Activated CD4-positive, CD25-positive, alpha-beta regulatory T cell treated with anti-CD3 and anti-CD28 coated beads, Interleukin-2, amount 50 U/mL, for 24 hours (primary cell): ENCODE data around the gene OPCML.

Source experiments
- ATAC-seq, 2 donors: fragments of 150-1000 bp; cut with Tn5 transposase; one replicate each; pipeline ENCODE4 v1.10.0; 2021; ENCODE audit warnings: mild to moderate bottlenecking in 1 of 2, moderate library complexity in 1 of 2

Gene OPCML

DNA sequence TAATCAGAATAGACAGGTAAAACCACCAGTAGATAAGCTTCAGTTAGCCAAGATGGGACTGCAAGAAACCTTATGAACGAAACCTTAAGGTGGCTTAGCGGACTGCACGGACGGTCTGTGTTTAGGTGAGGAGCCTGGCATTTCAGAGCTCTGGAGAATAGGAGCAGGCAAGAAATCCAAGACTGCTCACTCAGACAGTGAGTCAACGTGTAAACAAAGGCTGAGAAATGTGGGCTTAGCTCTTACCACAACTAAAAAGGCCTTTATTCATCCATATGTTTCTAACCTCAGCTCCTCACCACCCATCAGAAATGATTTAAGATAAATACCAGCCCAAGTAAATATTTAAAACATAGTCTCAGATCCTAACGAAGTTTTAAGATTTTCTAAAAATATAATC, 657.7 kb downstream of the OPCML start:
- no peak for ATAC-seq

DNA sequence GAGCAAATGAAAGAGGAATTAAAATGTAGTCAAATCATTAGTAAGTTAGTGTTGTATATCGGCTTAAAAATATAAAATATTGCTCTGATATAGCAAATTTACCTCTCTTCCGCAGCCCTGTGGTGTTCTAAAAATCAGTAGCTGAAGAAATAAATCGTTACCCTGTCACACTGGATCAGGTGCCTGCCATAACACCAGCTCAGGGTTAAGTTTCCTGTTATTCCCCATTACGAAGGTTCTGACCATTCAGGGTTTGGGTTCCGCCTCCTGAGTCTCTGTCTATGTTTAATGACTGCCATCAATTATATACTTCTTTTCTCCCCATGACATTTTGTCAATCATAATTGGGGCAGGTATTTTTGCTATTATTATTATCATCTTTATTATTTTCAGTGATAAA, 658.5 kb downstream of the OPCML start:
- ATAC-seq = no peak

DNA sequence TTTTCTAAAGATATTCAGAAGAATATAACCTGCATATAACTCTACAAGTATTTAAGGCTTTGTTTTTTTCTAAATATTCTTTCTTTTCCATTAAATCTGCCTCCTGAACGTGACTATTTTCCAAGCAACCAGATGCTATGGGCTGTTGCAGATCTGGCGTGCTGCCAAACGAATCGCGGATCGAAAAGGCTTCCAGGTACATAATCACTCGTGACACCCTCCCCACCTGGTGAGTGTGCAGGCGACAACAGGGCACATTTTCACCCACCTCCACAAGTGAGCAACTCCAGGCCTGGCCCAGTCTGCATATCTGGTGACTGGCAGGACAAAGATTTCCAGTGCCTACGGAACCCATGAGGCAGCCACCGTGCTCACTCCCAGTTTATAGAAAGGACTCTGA, 660.1 kb downstream of the OPCML start:
- ATAC-seq = no peak

DNA sequence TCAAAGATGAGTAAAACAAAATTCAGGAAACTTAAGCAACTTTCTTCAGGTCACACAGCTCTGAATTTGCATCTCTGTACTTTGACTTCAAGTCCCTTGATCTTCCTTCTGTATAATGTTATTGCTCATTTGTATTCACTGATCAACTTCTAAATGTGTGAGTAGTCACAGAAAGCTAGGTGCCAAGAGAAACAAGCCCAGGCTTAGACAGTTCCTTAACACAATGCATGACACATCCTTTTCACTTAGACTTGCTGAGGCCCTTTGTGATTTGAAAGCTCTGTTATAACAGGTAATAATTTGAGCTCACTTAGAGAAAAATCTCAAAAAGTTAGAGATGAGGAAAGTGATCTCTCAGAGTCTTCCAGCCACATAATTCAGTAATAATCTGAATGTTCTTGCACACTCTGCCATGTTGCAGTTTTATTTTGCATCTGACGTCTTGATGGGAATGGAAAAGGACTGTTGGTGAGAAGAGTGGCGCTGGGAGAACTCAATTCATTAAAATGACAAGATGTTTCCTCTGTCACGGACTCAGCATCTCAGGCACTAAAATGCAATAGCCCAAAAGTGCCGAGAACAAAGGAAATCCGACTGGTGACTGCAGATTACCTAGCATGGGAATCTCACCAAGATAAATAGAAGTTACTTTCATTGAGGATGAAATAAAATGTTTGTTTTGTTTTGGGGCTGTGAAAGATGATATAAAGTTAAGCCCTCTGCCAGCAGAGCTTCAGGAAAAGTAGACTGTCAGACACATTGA, 665.3 kb downstream of the OPCML start:
- no peak for ATAC-seq

DNA sequence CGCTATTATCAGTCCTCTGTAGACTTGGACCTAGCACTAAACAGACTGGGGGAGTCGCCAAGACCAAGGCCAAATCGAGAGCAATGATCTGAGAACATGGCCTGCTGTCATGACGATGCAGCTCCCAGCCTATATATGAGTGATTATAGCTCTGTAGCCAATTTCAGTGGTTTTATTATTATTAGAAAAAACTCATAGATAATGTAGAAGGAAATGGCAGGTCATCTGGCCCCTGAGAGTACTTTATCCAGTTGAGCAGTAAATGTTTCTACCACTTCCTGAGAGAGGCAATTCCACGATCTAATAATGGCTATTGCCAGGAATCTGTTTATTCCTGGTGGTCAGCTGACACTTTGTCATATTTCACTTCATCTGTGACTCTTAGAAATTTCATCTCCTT, 666.7 kb downstream of the OPCML start:
- ATAC-seq = no peak

DNA sequence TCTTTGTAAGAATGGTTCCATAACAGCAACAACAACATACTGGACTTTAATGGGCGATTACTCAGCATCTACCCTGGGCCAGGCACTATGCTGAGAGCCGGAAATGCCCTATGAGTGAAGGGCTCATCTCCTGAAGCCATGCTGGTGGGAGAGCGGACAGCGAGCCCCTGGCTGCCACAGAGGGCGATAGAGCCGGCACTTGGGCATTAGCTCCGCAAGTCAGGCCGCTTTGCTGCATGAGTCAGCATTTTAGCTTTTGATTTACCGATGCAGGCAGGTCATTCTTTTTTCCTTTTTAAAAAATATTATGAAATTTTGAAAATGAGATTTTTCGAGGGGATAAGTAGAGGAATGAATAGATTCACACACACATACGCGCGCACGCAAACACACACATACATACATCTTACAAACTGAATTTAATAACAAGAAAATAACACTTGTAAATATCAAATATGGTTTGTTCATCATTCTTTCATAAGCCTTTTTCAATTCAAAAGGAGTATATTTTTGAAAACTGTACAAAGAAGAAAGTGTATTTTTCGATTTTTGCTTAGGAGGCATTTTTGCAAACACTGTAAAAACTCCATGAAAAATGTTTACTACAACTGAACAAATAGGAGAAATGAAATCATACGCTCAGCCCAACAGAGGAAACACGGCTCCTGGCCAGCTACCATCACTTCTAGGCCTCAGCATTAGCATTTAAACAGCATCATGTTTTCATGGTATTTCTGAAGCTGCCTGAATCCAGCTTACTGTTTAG, 667.3 kb downstream of the OPCML start:
- ATAC-seq = no peak

DNA sequence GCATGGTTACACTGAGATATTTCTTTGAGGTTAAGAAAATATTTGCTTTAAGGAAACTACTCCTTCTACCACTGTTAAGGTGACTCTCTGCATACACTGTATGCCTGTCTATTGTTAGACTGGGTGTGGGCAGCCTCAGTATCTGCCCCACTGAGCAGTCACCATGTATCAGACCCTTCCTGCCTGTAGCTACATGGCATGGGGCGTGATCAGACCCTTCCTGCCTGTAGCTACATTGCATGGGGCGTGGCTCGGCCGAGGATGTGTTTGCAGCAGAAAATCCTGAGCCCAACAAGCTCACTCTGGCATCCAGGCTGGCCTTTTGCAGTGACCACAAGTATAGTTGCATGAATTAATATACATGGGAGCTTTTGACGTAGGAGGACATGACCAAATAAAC, 669.4 kb downstream of the OPCML start:
- no peak for ATAC-seq

DNA sequence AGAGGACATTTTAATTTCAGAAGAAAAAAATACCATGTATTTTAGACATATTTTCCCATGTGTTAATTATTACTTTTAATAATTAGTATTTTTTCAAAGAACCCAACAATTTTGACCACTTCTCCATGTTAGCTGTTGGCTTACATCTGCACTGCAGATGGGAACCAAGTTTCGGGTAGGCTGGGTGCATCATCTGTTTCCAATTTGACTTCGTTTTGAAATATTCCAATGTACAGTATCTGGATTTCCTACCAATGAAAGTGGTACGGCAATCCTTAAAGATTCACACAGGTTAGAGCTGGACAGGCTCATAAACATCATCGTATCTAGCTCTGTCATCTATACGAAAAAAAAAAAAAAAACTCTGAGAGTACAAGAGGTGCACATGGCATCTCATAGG, 670.2 kb downstream of the OPCML start:
- no peak for ATAC-seq

DNA sequence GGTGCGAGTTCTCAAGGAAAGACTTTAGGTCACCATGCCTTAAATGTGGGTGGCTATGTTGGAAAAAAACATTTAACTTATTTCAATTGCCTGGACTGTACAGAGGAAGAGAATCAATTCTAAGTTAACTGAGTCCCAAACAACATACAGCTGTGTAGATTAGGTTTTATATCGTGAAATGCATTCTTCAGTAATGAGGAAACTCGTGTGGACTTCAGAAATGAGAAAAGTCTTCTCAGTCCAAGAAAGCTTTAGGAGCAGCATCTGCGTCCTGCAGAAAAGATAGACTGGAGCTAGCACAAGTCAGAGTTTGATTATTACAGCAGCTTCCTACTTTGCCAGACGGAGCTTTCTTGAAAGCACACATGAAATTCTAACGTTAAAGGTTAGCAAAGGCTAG, 673.0 kb downstream of the OPCML start:
- ATAC-seq = no peak

DNA sequence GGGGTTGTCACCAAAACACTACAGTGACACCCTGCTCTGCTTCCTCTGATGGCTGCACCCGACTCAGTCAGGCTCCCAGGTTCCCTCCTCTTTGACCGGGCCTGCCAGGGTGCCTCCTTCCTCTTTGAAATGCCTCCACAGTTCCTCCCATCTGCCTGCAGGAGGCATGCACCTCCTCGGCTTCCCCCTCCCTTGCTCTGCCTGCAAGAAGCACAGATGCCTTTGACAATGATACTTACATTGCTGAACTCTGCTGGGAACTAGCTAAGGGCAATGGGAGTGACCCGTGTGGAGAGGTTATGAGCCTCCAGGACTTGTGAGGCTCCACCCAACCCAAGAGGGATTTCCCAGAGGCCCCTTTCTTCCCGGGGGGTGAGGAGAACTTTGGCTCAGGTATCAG, 674.1 kb downstream of the OPCML start:
- ATAC-seq = no peak

DNA sequence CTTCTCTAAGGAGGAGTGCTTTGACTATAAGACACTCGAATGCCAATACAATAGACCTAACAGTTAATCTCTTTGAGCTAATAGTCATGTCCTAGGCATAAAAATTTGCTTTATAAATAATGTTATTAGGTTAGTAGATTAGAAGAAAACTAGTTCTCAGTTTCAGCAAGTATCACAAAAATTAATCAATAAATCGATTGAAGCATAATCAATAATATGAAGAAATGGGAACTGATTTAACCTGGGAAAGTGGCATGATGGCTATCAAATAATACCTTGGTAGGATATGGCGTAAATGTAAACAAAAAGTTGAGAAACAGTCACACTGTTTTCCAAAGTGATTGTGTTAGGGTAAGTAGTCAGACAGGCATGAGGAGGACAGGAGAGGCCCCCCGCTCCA, 676.3 kb downstream of the OPCML start:
- no peak for ATAC-seq

DNA sequence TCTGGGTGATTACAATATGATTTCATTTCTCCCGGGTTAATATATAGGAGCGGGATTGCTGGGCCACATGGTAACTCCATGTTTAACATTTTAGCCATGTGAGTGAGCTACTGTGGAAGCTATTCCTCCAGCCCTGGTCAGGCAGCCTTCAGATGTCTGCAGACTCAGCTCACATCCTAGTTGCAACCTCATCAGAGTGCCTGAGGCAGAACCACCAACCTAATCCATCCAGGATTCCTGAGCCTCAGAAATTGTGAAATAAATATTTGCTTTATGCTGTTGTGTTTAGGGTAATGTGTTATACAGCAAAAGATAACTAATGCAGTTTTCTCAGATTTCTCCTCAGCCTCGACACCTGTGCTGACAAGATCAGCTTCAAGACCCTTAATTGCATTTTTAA, 676.8 kb downstream of the OPCML start:
- no peak for ATAC-seq

DNA sequence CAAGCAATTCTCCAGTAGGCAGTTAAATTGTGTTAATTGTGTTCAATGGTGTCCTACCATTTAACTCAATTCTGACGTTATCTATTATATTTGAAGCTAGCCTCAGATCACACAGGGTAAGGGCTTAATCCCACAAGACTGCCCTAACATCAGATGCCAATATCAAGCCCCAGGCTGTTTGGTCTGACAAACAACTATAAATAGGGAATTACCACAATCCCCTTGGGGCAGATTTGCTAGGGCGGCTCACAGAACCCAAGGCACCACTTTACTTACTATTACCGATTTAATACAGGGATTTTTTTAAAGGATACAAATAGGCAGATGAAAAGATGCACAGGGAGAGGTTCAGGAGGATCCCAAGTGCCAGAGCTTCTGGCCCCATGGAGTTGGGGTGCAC, 678.4 kb downstream of the OPCML start:
- ATAC-seq = no peak

DNA sequence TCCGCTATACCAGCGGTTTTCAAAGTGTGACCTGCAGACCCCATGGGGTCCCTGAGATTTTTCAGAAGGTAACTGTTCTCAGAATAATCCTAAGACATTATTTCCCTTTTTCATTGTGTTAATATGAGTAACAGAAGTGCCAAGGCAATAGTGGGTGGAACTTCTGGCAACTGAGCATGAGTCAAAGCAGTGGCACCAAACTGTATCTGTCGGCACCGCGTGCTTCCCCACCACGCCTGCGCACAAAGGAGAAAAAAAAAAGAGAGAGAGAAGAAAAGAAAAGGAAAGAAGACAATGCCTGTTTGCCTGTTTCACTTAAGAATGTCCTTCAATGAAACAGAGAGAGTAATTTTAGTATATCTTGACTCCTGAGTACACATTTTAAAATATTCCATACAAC, 679.9 kb downstream of the OPCML start:
- no peak for ATAC-seq

DNA sequence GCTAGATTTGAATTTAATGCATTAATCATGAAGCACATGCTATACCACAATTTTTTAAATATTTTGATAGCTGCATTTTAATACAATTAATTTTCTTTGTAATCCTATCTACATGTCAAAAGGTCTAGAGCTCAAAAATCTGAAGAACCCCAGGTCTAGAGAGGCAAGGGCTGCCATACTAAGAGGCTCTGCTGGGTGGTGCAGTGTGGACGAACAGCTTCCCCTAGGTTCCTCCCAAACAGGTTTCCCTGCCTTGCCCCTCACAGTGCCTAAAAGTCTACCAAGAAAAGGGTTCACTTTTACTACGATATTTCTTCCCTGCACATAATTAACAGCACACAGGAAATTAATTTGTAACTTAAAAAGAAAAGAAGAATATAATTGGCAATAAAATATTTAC, 681.1 kb downstream of the OPCML start:
- ATAC-seq = no peak

DNA sequence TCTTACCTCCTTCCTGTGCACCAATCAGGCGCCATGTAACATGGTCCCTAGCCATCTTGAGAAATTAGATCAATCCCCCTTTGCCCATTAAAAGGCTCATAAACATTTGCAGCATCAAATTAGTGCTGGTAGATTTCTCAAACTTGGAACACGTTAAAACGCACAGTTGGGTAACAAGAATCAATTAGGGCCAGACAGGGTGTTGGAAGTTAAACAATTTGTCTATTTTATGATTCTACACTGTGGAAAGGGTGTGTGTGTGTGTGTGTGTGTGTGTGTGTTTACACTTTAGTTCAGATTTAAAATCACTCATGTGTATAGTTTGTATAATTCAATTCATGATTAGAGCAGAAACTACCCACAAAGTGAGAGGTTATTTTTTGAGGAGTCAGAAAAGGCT, 682.0 kb downstream of the OPCML start:
- no peak for ATAC-seq

DNA sequence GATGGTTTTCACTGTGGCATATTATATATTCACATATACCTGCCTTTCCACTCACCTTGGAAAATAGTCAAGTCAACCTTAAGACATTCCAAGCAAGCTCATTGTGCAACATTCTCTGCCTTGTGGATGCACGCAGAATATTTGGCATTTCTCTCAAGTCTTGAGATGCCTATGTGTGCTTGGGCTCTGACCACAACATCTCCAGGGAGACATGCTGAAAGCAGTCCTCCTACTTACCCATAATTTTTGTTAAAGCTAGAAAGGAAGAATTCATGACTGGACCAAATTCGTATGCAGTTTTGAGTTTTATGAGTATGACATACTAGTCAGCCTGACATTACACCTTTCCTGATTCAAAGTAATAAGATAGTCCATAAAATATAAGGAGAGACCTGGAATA, 684.0 kb downstream of the OPCML start:
- no peak for ATAC-seq

DNA sequence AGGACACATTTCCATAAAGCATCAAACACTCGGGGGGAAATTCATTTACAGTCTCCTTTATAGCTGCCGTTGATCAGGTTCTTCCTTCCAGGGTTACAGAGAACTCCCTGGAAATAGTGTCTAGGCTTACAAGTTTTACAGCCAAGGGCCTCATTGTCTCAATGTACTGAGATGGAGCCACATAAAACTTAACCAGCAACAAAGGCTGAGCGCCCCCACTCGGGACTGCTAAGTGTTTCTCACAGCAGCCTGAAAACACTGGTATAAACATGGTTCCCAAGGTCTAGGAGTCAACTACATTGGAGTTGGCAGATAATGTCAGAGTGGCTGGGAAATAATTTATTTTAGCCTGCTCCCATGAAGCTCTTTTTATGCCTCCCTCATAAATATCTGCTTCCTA, 686.2 kb downstream of the OPCML start:
- ATAC-seq = no peak

DNA sequence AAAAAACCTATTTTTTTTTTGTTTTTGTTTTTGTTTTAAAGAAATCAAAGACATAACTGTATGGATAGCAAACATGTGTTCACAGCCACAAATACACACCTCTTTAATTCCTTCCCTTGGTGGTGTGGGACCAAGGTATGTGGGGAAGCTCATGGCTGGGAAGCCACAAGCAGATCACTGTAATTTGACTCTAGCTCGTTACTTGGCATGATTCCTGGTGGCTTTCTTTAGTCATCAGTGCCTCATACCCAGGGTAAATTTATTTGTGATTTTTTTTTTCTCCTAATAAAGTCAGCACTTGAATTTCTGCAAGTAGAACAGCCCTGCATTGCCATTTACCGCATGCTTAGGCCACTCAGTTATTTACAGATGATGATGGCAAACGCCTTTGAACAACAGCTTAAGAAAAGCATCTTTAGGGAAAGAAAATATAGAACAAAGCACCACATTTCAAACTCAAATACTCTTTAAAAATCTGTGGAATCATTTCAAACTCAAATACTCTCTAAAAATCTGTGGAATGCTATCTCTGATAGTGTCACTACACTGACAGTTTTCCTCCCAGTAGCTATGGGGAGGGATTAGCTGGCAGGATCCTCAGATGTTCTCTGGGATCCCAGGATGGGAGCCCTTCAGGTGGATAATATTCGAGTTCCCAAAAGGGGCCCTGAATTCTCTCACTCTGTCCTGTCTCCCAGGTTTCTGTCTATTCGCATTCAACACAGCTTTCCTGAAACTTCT, 687.2 kb downstream of the OPCML start:
- no peak for ATAC-seq

DNA sequence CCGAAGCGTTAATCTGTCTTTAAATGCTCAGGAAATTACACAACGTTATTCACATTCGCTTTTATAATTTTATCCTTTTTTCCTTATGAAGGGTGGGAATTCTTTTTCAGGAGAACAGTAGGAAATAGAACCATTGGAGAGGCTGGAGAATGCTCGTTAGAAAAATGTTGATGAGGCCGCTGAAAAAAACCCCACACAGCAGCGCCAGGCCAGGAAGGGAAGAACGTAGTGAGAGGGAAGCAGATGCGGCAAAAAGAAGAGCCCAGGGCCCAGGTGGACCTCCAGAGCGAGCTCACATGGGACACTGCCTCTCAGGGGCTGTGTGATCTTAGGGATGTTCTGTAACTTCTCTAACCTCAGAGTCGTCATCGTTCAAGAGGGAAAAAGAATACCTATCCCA, 691.6 kb downstream of the OPCML start:
- no peak for ATAC-seq

DNA sequence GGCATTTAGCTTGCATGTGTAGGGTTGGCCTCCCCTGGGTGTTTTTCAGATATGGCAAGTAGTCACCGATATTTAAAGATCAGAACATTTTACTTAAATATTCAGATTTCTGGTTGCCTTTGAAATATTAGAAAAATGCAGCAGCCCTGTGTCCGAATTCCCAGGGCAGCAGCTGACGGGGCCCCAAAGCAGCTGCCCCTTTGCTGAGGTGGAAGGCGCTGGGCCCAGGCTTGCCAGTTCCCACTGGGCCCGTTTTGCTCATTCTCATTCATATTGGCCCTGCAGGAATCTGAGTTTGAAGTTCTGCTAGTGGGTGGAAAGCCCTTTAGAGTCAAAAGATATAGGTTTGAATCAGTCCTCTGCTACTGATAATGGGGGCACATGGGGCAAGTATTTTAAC, 692.1 kb downstream of the OPCML start:
- ATAC-seq = no peak

DNA sequence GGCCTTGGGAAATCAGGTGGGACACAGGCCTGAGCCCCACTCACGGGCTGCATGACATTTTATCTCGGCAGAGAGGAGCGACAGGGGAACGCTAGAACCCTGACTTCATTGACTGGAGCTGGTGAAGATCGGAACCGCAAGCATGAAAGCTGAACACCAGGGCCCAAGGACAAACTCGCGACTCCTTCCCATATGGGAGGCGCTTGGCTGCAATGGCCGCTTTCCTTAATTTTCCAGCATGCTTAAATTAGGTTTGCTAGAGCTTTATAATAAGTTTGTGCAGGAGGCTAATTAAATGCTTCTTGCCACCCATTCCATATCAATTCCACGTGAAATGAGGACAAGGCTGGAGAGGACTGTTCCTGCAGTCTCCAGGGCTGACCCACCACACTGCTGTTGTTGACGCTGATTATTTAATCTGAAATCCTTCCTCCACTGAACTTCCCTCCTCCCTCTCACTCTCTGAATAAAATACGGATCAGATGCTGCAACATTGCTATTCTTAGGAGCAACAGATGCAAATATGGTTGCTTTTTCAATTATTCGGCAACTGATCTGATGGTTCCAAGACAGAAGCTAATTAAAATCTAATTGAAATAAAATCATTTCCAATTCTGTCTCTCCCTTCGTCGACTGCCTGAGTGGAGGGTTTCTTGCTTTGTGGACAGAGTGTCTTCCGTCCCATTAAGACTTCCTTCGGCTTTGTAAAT, 692.9 kb downstream of the OPCML start:
- no peak for ATAC-seq

DNA sequence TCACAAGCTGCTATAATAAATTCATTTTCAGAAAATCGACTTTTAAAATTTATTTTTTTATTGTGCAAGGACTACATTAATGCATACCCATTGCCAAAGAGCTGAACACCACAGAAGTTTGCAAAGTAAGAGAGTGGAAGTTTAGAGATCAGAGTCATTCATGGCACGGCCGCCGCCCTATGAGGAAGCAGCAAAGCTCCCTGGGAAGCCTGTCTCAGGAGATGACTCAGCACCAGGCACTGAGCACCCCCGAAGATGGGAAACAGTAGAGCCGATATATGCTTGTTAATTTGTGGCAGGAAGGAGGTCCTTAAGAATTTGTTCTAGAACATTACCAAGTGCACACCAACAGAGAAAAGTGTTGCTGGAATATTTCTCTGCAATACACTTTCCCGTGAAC, 693.7 kb downstream of the OPCML start:
- ATAC-seq = no peak
